GM18861 (cell line): Measurements from ENCODE around the gene ACSL5.
"Not testable (repeated sequence)": the region's sequence is repeated elsewhere in the genome, so short reads cannot be mapped to it uniquely, and the experiment has no call there.

Source experiments
- ATAC-seq: cut with Tn5 transposase; IDR thresholded peaks from one replicate; pipeline ENCODE4 v1.9.1; 2021; ENCODE audit not compliant: unreplicated experiment

Gene ACSL5

DNA sequence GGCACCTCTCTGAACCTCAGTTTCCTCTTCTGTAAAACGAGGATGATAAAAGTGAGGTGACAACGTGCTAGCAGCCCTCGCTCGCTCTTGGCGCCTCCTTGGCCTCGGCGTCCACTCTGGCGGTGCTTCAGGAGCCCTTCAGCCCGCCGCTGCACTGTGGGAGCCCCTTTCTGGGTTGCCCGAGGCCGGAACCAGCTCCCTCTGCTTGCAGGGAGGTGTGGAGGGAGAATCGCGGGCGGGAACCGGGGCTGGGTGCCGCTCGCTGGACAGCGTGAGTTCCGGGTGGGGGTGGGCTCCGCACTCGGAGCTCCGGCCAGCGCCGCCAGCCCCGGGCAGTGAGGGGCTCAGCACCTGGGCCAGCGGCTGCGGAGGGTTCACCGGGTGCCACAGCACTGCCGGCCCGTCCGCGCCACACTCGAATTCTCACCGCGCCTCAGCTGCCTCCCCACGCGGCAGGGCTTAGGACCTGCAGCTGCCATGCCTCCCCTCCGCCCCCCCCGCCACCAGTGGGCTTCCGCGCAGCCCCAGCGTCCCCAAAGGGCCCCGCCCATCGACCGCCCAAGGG is 24.3 kb upstream of the ACSL5 start:
- ATAC-seq = no peak

DNA sequence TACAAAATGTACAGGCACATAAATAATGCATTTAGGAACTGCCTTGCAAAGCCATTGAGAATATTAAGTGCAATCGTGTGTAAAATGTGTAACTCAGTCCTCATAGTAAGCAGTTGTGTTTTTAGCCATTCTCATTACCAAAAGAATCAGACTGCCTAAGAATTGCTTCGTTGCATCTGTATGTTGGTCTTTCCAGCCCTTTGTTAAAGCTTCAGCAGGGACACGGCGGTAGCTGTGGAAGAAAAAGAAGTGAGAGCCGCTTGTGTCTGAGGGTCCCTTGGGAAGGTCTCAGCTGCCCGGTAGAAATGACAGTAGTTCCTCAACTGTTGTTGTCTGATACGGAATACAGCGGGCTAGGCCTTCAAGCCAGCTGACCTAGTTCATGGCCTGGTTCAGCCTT is 22.8 kb upstream of the ACSL5 start:
- no peak for ATAC-seq

DNA sequence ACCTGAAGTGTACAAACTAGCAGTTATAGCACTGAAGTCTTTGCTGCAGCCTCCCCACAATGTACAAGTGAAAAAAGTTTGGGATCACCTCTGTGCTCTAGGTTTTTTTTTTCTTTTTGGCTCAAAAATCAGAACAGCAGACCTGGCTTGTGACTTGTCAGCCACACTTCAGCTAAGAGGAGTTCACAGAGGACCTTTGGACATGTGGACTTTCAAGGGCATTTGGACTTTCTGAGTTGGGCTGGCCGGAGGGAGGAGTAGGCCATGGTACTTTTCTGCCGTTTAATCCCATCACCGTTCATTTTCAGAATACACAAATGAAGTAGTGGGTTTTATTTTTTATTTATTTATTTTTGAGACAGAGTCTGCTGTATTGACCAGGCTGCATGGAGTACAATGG is 21.9 kb upstream of the ACSL5 start:
- no peak for ATAC-seq

DNA sequence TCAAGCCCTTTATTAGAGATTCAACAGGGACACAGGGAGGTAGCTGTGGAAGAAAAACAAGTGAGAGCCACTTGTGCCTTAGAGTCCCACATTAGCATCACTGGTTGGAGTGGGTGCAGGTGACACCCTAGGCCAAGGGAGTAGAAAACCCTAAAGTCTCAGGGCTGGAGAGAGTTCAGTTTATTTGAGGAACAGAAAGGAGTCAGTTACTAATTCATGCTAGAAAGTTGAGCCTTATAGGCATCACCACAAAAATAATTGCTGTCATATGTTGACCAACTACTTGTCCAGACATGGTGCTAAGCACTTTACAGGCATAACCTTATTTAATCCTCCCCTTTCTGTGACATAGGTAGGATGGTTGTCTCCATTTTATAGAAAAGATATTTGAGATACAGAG is 20.9 kb upstream of the ACSL5 start:
- ATAC-seq = no peak

DNA sequence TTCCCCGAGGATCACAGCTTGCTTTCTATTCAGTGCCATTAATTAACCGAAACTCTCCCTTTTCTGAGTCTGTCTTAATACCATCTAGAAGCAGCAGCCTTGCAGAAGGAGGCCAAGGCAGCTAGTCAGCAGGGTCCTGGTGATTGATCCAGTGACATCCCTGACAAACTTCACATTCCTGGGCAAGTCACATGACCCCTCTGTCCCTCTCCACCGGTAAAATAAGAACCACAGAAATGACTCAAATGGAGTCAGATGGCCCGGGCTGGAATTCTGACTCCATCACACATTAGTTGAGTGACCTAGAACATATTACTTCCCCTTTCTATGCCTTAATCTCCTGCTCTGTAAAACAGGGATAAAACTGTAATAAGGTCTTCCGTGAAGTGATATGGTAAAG is 17.2 kb upstream of the ACSL5 start:
- no peak for ATAC-seq

DNA sequence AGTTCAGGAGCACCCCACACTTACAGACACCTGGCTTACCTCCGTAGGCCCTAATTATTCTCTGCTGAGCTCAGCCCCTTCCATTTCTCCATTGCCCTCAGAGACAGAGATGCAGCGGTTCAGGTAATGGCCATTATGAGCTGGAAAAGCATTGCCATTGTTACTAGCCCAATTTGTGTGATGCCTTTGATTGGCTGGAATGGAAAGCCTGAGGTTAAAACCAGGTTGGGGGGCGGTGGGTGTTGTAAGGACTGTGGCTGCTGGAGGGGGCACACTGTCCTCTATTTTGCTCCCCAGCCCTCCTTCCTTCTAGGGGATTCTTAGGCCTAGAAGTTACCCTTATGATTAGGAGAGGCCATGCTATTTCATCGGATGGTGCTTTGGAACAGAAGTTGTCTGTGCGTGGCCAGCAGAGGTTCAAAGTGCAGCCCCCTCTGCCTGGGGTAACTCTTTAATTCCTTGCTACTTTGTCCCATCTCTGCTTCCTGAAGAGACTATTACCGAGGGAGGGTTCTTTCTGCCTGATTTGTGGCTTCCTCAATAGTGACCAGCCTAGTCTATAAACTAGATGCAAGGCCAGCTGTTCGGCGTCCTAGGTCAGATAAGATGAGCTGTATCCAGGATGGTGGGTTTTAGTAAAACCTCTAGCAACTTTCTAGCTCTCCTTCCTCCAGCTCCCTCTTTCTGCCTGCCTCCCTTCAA is 14.2 kb upstream of the ACSL5 start:
- no peak for ATAC-seq

DNA sequence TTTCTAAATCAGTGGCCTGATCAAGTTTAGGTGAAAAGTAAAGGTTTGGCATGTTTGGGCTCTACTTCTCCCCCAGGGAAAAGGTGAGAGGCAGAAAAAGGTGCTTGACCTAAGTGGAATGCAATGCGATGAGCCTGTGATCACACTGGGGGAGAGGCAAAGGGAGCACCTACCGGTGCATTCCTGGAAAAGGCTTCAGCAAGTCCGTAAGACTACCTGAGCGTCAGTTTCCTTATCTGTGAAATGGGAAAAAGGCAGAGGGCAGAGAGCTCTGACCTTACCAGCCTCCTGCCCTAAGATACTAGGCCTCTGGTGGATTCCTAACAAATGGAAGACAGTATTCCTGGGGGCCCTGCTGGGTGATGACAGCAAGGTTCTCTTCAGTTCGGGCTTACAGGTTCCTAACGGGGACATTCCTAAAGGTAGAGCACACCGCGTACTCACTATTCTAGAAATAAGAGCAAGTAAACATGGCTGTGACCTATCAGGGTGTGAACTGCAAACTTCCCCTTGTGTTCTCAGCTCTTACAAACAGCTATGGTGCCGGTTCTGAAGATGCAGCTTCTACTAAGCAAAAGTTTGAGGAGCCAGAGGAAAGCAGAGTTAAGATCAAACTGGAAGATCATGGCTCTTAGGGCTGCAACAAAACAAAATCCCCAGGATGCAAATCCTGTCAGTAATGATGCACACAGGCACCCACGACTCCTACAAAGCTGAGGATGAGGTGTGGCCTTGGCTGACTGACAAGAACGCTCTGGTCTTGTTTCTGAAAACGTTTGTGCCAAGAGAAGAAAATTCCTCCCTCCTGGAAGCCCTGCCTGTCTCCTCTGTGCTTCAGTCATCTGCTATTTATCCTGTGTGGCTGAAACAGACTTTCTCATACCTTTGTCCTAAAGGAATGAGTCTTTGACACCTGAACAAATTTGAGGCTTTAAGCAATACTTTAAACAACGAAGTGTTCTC is 13.3 kb upstream of the ACSL5 start:
- ATAC-seq = no peak

DNA sequence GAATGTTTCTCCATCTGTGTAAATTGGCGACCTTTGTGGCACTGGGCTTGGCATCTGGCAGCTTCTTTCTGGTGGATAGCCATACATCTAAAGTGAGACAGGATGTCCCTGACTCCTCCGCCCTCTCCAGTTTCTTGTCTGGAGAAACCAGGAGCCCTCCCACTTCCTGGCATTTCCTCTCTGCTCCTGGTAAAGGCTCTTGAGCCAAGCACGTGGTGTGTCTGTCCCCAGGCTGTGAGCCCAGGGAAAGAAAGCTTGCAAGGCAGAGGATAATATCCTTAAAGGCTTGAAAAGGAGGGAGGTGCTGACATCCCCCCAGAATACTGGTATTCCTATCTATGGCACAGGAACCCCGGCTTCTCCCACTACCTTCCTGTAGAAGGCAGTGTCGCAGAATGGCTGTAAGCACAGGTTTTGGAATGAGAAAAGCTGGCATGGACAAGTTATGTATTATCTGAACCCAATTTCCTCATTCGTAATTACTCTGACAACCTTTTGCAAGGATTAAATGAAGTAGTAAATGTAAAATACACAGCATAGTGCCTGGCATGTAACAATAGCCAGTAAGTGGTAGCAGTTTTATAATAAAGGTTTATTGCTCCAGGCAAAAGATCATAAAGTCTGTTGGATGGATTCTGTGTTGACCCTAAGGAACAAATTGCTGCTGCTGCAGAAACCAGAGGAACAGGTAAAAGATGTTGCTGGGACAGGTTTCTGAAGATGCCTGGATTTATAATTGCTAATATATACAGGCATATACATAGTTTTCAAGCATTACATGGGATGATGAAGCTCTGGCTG is 11.8 kb upstream of the ACSL5 start:
- ATAC-seq = no peak

DNA sequence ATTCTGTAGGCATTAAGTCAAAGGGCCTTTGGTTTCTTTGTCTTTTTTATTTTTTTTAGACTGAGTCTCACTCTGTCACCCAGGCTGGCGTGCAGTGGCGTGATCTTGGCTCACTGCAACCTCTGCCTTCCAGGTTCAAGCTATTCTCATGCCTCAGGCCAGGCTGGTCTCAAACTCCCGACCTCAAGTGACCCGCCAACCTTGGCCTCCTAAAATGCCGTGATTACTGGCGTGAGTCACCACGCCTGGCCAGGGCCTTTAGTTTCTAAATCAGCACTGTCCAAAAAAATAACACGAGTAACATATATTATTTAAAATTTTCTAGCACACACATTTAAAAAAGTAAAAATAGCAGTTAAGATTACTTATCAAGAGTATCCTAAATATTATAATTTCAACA is 11.1 kb upstream of the ACSL5 start:
- no peak for ATAC-seq

DNA sequence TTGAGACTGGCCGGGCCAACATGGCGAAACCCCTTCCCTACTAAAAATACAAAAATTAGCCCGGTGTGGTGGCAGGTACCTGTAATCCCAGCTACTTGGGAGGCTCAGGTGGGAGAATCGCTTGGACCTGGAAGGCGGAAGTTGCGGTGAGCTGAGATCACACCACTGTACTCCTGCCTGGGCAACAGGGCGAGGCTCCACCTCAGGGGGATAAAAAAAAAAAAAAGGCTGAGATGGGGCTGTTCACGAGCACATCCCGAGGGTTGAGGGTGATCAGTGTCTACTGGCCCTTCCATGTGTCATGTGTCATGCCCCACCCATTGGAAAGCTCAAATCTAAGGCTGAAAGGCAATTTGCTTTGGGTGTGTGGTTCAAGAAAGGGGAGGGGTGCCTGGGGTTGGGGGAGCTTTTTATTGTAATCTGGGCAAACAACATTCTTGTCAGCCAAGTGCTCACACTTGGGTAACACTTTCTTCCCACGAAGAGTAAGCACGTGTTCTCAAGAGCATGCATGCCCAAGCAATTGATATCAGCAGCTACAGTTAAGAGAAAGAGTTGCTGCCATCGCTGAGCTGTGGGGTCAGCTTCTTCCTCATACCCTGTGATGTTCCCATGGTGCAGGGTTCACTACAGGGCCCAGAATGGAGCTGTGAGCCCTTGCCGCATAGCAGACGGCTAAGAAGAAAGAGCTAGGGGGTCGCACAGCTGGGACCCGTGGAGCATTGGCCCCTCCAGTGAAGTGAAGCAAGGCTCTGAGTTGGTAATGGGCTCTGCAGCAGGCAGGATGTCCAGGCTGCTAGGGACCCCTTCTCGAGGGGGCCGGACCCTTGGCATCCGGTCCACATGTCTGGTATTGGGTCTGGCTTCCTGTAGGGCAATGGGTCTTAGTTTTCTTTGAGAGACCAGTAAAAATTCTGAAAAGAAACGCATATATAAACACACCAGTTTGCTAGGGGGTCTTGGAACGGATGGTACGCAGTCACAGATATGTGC is 9.9 kb upstream of the ACSL5 start:
- no peak for ATAC-seq

DNA sequence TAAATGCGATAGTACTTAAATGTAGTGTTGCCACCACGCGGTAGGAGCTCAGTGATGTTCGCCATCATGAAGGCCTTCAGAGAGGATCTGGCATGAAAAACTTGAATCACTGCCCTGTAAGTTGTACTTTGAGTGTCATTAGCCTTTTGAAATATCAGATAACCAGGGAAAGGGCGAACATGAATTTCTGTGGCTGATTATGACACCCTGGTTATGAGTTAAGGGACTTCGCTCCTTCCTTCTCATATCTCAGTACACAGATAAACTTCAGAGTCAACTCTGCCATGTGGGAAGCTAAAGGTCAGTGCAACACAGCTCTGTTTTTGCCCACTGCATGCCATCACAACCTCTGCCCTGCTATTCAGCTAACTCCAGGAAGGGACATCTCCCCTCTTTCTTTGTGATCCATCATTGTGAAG is 8.9 kb upstream of the ACSL5 start:
- ATAC-seq = no peak

DNA sequence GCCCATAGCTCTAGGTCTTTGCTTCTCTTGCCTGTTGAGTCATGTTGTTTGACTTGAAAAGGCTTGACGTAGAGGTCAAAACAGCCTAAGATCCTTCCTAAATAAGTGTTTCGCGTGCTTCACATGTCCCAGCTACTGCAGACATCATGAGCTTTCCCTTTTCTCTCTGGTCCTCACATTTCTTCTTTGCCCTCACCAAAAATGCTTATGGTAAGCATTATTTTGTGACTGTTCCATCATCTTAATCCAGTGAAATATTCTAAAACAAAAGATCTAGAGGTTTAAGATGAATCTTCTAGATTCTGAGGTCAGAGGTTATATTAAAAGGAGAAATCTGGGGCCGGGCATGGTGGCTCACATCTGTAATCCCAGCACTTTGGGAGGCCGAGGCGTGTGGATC is 8.5 kb upstream of the ACSL5 start:
- ATAC-seq = no peak

DNA sequence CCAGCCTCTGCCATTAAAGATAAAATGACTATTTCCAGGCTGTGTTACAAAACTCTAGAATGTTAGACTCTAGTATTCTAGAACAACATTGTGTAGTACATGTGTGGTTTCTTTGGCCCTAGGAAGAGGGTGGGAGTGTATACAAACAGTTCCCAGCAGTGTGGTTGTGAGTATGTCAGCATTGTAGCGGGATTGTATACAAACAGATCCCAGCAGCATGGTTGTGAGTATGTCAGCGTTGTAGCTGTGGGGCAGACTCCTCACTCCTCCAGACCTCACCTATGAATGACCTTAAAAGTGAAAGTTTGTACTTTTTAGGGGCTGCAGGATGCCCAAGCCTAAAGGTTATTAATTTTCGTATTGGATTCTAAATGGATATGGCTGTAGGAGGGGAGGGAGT is 6.9 kb upstream of the ACSL5 start:
- no peak for ATAC-seq

DNA sequence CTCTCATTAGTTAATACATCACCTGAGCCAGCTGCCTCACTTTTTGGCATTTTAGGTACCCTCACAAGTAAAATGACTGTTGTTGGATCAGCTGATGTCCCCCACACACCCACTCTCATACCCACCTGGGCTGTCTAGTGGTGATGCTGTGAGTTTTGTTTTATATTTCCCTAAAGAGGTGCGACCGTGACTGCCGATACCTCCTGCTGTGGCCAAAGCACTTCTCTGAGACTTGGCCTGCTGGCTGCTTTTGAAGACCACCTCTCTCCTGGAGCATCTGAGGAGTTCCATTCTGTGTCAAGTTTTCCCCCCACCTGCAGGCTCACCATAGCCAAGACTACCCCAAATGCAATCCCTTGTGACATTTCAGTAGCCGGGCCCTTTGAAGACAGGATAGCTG is 6.4 kb upstream of the ACSL5 start:
- ATAC-seq = no peak

DNA sequence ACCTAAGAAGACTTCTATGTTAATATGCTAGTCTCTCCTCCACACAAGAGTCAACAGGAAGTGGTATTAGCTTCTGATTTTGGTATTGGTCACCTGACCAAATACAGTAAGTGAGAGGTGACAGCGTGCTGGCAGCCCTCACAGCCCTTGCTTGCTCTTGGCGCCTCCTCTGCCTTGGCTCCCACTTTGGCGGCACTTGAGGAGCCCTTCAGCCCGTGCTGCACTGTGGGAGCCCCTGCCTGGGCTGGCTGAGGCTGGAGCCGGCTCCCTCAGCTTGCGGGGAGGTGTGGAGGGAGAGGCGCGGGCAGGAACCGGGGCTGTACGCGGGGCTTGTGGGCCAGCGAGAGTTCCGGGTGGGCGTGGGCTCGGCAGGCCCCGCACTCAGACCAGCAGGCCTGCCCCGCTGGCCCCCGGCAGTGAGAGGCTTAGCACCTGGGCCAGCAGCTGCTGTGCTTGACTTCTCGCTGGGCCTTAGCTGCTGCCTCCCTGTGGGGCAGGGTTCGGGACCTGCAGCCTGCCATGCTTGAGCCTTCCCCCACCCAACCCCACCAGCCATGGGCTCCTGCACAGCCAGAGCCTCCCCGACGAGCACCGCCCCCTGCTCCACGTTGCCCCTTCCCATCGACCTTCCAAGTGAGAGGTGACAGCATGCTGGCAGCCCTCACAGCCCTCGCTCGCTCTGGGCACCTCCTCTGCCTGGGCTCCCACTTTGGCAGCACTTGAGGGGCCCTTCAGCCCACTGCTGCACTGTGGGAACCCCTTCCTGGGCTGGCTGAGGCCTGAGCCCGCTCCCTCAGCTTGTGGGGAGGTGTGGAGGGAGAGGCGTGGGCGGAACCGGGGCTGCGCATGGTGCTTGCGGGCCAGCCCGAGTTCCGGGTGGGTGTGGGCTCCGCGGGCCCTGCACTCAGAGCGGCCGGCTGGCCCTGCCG is 4.2 kb upstream of the ACSL5 start:
- ATAC-seq = peak; percentile 98

DNA sequence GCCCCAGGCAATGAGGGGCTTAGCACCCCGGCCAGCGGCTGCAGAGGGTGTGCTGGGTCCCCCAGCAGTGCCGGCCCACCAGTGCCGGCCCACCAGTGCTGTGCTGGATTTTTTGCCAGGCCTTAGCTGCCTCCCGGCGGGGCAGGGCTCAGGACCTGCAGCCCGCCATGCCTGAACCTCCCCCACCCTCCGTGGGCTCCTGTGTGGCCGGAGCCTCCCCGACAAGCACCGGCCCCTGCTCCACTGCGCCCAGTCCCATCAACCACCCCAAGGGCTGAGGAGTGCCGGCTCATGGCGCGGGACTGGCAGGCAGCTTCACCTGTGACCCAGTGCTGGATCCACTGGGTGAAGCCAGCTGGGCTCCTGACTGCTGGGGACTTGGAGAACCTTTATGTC is 3.5 kb upstream of the ACSL5 start:
- no peak for ATAC-seq

DNA sequence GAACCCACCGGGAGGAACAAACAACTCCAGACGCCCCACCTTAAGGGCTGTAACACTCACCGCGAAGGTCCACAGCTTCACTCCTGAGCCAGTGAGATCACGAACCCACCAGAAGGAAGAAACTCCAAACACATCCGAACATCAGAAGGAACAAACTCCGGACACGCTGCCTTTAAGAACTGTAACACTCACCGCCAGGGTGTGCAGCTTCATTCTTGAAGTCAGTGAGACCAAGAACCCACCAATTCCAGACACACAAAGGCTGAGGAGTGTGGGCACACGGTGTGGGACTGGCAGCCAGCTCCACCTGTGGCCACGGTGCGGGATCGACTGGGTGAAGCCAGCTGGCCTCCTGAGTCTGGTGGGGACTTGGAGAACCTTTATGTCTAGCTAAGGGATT is 2.6 kb upstream of the ACSL5 start:
- ATAC-seq = not testable (repeated sequence)

DNA sequence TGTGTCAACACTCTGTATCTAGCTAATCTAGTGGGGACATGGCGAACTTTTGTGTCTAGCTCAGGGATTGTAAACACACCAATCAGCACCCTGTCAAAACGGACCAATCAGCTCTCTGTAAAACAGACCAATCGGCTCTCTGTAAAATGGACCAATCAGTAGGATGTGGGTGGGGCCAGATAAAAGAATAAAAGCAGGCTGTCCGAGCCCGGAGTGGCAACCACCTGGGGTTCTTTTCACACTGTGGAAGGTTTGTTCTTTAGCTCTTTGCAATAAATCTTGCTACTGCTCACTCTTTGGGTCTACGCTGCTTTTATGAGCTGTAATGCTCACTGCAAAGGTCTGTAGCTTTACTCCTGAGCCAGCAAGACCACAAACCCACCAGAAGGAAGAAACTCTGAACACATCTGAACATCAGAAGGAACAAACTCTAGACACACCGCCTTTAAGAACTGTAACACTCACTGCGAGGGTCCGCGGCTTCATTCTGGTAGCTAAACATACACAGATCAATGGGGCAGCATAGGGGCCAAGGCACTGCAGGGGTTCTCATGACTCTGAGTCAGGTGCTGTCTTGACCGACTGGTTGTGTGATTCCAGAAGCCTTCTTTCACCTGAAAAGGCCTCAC is 1.6 kb upstream of the ACSL5 start:
- ATAC-seq = not testable (repeated sequence)
